Measurements from ENCODE around the gene GPAT3.
A peak's percentile ranks its signal among the peaks of the same experiment; 100 is the strongest.
"Not testable (repeated sequence)": the region's sequence is repeated elsewhere in the genome, so short reads cannot be mapped to it uniquely, and the experiment has no call there.

The GPAT3 gene

GRCh38 chr4:83552924-83553323, 17.0 kb downstream of the GPAT3 start:
- DNase-seq: no peak

GRCh38 chr4:83556006-83556707, 20.2 kb downstream of the GPAT3 start:
- no peak for DNase-seq

GRCh38 chr4:83556816-83557215, 20.9 kb downstream of the GPAT3 start:
- no peak for DNase-seq

GRCh38 chr4:83558059-83558653, 22.2 kb downstream of the GPAT3 start:
- no peak for DNase-seq

- no peak for DNase-seq
These were observed 22.8 kb downstream of the GPAT3 start for GRCh38 chr4:83558680-83559079.

GRCh38 chr4:83560523-83560922, 24.6 kb downstream of the GPAT3 start:
- DNase-seq: no peak

GRCh38 chr4:83561381-83561780, 25.5 kb downstream of the GPAT3 start:
- peak; percentile 64 for DNase-seq

- DNase-seq: no peak
These were observed 28.1 kb downstream of the GPAT3 start for GRCh38 chr4:83563998-83564397.

- DNase-seq: no peak
These were observed 32.2 kb downstream of the GPAT3 start for GRCh38 chr4:83568062-83568461.

GRCh38 chr4:83569429-83569828, 33.5 kb downstream of the GPAT3 start:
- DNase-seq: no peak

GRCh38 chr4:83569987-83570386, 34.1 kb downstream of the GPAT3 start:
- peak; percentile 42 for DNase-seq

GRCh38 chr4:83572848-83573247, 36.9 kb downstream of the GPAT3 start:
- no peak for DNase-seq

GRCh38 chr4:83574247-83574646, 38.3 kb downstream of the GPAT3 start:
- DNase-seq: no peak

GRCh38 chr4:83576237-83576636, 40.3 kb downstream of the GPAT3 start:
- DNase-seq: not testable (repeated sequence)

- DNase-seq: no peak
These were observed 45.7 kb downstream of the GPAT3 start for GRCh38 chr4:83581411-83582288.

- DNase-seq: peak; percentile 17
These were observed 46.4 kb downstream of the GPAT3 start for GRCh38 chr4:83582289-83582785.

- no peak for DNase-seq
These were observed 50.1 kb downstream of the GPAT3 start for GRCh38 chr4:83585982-83586508.

GRCh38 chr4:83589279-83589678, 53.4 kb downstream of the GPAT3 start:
- no peak for DNase-seq

GRCh38 chr4:83591056-83591455, 55.1 kb downstream of the GPAT3 start:
- no peak for DNase-seq

GRCh38 chr4:83591730-83592129, 55.8 kb downstream of the GPAT3 start:
- DNase-seq: no peak

- DNase-seq: no peak
These were observed 63.3 kb downstream of the GPAT3 start for GRCh38 chr4:83599183-83599582.

- no peak for DNase-seq
These were observed 67.2 kb downstream of the GPAT3 start for GRCh38 chr4:83603129-83603528.

GRCh38 chr4:83604321-83604720, 68.4 kb downstream of the GPAT3 start:
- DNase-seq: no peak

Measured in CD4-positive, alpha-beta T cell treated with Interleukin-15 for 1 hour (primary cell).